ENCODE measurements around the gene BEAN1. TPM values are rescaled to one million over a fixed set of nuclear protein-coding genes. Genes with fewer than 3 reads are reported as not detected.

The BEAN1 gene
- total RNA-seq, 1 experiment from 2014 or later, result 0.24 TPM

DNA sequence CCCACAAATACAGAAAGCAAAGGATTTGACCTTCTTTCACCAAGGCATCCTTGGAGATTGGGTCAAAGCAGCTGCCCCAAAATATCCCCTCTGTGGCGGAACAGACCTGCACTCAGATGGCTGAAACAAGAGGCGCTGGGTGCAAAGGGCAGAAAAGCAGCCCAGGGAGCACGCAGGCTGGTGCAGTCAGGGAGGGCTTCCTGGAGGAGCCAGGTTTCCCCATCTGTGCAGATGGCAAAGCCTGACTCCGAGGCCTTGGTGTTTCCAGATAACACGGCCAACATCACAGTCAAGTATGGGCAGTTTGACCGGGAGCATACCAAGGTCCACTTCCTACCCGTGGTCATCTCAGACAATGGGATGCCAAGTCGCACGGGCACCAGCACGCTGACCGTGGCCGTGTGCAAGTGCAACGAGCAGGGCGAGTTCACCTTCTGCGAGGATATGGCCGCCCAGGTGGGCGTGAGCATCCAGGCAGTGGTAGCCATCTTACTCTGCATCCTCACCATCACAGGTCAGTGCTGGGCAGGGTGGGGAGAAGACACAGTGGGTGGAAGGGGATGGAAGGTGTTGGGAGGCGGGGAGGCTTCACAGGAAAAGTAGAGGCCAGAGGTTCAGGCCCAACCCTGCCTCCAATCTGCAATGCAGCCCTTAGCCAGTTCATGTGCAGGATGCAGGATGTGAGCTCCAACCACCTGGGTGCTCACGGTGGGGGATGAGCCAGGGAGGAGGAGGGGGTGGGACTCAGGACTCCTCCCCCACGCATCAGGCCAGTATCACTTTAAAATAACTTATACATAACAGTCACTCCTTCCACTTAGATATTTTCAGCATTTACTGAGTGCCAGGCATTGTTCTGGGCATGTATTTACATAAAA is 26.4 kb upstream of the BEAN1 start:
- WGBS (ENCODE audit: extremely low coverage, insufficient read length, low lambda C conversion rate), result no CpG with 5 or more reads among the region's 20 CpGs
- peaks cover 22% of the 10 kb centered on the region for H3K27me3 Mint-ChIP-seq (ENCODE audit: low read depth)
- H3K36me3 Mint-ChIP-seq (ENCODE audit: insufficient read depth in 1 of 3, low read depth in 3 of 3), result no peaks in the 10 kb centered on the region; a peak in 1 of 7 replicates
- Histone ChIP-seq H4K20me1 (ENCODE audit: control insufficient read depth, insufficient read depth, insufficient read length) (no peaks in the 10 kb centered on the region), H3K56ac (ENCODE audit: insufficient read length, low read depth, low read length) (no peak overlapping the region), H2AK5ac (ENCODE audit: insufficient read length, low read length) (no peak overlapping the region), H3K18ac (ENCODE audit: insufficient read length, low read depth, low read length) (no peak overlapping the region), H3K14ac (ENCODE audit: insufficient read depth, low read length) (no peak overlapping the region), H4K8ac (replicated peaks; ENCODE audit: insufficient read length, low read depth, low read length) (no peak overlapping the region), H2BK12ac (ENCODE audit: insufficient read length, low read depth, low read length) (no peak overlapping the region), H3T11ph (ENCODE audit: low read length) (no peak overlapping the region), H3K23ac (ENCODE audit: insufficient read length, low read depth, low read length) (no peak overlapping the region), H3K79me2 (ENCODE audit: insufficient read depth, low read length) (no peaks in the 10 kb centered on the region), H3K4me2 (ENCODE audit: insufficient read depth, insufficient read length, low read length) (no peak overlapping the region), H3K9ac (ENCODE audit: extremely low read depth, insufficient read length, low read length) (no peak overlapping the region), H3K27me3 (ENCODE audit: insufficient read depth, low read length) (no peaks in the 10 kb centered on the region), H2BK20ac (ENCODE audit: low read depth, low read length, poor library complexity, severe bottlenecking) (no peak overlapping the region), H3K27ac (ENCODE audit: insufficient read length, low read depth, low read length) (no peak overlapping the region), H3K4ac (ENCODE audit: low read depth, low read length) (no peak overlapping the region), H2BK15ac (ENCODE audit: low read depth, low read length) (no peak overlapping the region), H3K23me2 (ENCODE audit: insufficient read length, low read depth, low read length, poor library complexity, severe bottlenecking) (no peaks in the 10 kb centered on the region), H4K91ac (ENCODE audit: insufficient read length, low read depth, low read length) (no peak overlapping the region), H2BK120ac (ENCODE audit: low read depth, low read length, poor library complexity, severe bottlenecking) (no peak overlapping the region), H2BK5ac (ENCODE audit: insufficient read length, low read length) (no peak overlapping the region), H3K79me1 (ENCODE audit: insufficient read depth, low read depth, low read length, poor library complexity, severe bottlenecking) (no peaks in the 10 kb centered on the region), H4K5ac (ENCODE audit: insufficient read length, low read depth, low read length) (no peak overlapping the region), H2AFZ (ENCODE audit: low read length) (no peak overlapping the region), H3K9me3 (ENCODE audit: control insufficient read depth, low read depth, low read length) (no peaks in the 10 kb centered on the region), H3K4me1 (ENCODE audit: insufficient read depth, low read length) (no peaks in the 10 kb centered on the region; the same call in 1 of the 2 replicates)
- peaks cover 16 to 20% of the 10 kb centered on the region in 2 experiments for H3K4me1 Mint-ChIP-seq
- H3K9me3 Mint-ChIP-seq, result peaks cover 5 to 6% of the 10 kb centered on the region in 2 experiments; a peak in 3 of 5 replicates
- DNase-seq, result no peak
- no peak overlapping the region for H3K4me3 Mint-ChIP-seq
- H3K27ac Mint-ChIP-seq, result no peak overlapping the region
- TF ChIP-seq, protein P1, sequence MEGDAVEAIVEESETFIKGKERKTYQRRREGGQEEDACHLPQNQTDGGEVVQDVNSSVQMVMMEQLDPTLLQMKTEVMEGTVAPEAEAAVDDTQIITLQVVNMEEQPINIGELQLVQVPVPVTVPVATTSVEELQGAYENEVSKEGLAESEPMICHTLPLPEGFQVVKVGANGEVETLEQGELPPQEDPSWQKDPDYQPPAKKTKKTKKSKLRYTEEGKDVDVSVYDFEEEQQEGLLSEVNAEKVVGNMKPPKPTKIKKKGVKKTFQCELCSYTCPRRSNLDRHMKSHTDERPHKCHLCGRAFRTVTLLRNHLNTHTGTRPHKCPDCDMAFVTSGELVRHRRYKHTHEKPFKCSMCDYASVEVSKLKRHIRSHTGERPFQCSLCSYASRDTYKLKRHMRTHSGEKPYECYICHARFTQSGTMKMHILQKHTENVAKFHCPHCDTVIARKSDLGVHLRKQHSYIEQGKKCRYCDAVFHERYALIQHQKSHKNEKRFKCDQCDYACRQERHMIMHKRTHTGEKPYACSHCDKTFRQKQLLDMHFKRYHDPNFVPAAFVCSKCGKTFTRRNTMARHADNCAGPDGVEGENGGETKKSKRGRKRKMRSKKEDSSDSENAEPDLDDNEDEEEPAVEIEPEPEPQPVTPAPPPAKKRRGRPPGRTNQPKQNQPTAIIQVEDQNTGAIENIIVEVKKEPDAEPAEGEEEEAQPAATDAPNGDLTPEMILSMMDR (conservative IDR thresholded peaks at IDR 0.05), result no peak
